ENCODE data around the gene BATF.

Gene BATF

DNA sequence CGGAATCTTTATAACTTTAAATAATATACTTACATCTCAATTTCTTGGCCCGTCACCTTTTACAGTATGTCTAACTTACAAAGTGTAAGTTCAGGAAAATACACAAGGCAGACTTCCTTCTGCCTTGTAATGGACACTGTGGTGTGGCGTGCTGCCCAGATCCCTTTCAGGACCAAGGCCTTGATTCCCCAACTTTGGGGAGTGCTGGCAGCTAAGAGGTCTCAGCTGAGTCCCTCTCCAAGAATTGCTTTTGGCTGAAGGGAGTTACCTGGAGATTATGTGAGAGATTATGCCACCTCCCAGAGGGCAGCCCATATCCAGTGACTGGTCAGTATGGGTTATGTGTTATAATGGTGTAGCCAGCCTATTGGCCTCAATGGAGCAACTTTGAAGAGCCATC is 21.2 kb upstream of the BATF start:
- DNase-seq (ENCODE audit: low read depth), result no peak

DNA sequence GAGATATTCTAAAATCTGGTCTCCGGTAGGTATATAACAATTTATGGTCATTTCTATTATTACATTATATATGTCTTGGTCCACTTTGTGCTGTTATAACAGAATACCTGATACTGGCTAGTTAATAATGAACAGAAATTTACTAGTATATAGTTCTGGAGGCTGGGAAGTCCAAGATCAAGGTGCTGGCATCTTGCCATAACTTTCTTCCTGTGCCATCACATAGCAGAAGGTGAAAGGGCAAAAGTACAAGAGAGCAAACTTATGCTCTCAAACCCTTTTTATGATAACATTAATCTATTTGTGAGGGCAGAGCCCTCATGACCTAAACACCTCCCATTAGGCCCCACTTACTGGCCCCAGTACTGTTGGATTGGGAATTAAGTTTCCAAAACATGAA is 17.9 kb upstream of the BATF start:
- DNase-seq (ENCODE audit: low read depth), result no peak

DNA sequence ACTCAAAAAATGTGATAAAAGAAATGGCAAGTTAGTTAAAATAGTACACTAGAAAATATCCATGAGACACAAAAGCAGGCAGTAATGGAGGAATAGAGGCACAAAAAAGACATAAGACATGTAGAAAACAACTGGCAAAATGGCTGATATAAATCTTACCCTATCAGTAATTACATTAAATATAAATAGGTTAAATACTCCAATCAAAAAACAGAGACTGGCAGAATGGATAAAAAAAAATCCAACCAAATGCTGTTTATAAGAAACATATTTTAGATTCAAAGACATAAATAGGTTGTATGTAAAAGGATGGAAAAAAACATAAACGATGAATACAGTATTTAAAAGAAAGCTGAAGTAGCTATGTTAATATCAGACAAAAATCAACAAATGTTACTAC is 15.3 kb upstream of the BATF start:
- DNase-seq (ENCODE audit: low read depth), result no peak

GRCh38 chr14:75510547-75510946 is 11.7 kb upstream of the BATF start:
- DNase-seq (ENCODE audit: low read depth), result no peak

DNA sequence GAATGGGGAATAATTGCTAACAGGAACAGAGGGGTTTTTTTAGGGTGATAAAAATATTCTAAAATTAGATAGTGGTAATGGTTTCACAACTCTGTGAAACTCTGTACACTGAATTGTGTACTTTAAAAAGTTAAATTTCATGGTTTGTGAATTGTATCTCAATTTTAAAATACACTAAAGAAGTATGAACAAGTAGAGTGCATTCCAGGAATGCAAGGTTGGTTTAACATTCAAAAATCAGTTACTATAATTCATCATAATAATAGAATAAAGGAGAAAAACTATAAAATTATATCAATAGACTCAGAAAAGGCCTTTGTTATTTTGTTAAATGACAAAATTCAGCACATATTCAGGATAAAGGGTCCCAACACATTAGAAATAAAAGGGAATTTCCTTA is 11.1 kb upstream of the BATF start:
- no peak for DNase-seq (ENCODE audit: low read depth)

GRCh38 chr14:75513911-75514672 is 8.2 kb upstream of the BATF start:
- no peak for DNase-seq (ENCODE audit: low read depth)

- DNase-seq (ENCODE audit: low read depth), result no peak
Observed at GRCh38 chr14:75514673-75515628, 7.3 kb upstream of the BATF start.

DNA sequence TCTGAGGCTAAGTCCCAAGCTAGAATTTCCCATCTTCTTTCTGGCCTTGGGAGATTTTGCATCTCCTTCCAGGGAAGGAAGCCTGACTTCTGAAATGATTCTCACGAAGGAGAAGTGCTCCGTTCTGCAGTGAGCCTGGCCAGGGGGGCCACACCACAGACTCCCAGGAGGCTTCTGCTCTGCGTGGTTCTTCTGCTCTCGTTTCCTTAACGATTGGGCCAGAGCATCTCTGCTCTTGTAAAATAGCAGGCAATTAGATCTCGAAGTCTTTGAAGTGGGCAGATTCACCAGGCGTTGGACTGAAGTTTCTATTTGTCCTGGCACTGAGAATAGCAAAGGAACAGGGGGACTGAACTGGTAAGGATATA is 6.7 kb upstream of the BATF start:
- no peak for DNase-seq (ENCODE audit: low read depth)

DNA sequence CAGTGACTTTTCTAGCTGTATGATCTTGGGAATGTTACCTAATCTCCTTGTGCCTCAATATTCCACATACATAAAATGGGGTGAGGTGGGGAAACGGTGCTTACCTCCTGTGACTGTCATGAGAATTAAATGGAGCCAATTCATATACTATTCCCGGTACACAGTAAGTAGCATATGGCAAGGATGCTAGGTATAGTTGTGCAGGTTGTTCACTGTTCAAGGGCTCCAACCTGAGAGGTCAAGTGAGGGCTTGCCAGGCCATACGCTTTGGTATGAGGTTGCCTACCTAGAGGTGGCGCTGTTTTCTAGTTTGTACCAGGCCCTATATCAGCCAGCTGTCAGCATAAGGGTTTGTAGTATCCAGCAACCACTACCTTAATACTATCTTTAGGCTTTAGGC is 3.6 kb upstream of the BATF start:
- DNase-seq (ENCODE audit: low read depth), result no peak

GRCh38 chr14:75519394-75519793 is 2.9 kb upstream of the BATF start:
- DNase-seq (ENCODE audit: low read depth), result no peak

DNA sequence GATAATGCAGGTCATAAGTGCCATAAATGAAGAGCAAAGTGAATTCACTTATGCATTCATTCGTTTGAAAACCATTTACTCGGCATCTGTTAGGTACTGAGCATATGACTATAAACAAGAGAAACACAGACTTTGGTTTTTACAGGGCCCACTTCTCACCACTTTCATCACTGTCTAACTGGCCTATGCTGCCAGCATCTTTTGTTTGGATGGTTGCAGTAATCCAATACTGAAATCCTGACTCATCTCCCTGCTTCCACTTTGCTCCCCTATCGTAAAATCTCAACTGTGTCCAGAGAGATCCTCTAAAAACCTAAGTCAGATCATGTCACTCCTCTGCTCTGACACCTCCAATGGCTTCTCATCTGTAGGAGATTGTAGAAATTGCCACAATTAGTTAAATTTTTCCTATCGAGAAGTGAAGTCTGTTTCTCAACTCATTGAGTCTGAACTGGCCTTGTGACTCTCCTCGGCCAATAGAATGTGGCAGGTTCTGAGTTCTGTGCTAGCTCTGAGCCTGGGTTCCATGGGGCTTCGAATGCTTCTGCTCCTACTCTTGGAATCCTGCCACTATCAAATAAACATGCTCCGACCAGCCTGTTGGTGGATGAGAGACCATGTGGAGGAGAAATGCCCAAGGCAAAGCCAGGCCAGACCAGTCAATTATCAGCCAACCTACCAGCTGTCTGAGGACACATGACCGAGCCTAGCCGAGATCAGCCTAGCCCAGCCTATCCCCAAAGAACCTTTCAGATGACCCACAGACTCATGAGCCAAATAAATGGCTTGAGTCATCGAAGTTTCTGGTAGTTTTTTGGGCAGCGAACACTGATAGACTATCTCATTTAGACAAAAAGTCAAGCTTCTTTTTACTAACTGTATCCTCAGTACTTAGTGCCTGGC is 2.2 kb upstream of the BATF start:
- DNase-seq (ENCODE audit: low read depth), result no peak

- DNase-seq (ENCODE audit: low read depth), result no peak
Observed at GRCh38 chr14:75520852-75521251, 1.4 kb upstream of the BATF start.

GRCh38 chr14:75521415-75522199 is 662 bp upstream of the BATF start:
- no peak for DNase-seq (ENCODE audit: low read depth)

- no peak for DNase-seq (ENCODE audit: low read depth)
Observed at GRCh38 chr14:75522983-75523318, 682 bp downstream of the BATF start.

GRCh38 chr14:75523771-75524171 is 1.5 kb downstream of the BATF start:
- no peak for DNase-seq (ENCODE audit: low read depth)

GRCh38 chr14:75525969-75526368 is 3.7 kb downstream of the BATF start:
- no peak for DNase-seq (ENCODE audit: low read depth)

DNA sequence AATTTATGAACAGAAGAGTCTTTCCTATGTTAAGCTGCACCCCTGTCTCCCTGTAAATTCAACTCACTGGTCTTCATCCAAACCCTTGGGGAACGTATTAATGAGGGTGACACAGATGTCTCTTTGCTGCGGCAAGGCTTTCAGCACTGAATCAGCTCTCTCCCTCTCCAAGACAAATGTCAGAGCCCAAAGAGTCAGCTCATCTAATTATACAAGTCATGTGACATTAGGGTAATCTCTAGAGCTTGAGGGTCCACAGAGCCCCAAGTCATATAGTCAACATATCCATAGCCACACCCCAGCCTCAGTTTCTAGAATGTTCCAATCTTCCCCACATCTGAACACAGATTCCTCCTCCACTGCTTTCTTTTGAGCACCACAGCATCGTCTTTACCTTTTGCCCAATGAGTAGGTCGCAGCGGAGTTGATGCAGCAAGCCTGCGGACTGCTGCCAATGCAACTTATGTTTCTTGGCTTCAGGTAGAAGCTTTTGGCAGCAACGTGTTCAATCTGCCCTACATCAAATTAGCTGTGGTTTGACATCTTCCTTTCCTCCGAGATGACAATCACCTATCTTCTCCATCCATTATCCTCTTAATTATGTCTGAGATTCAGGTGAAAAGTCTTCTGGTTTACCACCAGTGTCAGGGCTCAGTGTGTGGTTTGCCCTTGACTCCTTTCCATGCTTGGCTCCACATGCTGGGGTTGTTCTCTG is 5.3 kb downstream of the BATF start:
- no peak for DNase-seq (ENCODE audit: low read depth)

DNA sequence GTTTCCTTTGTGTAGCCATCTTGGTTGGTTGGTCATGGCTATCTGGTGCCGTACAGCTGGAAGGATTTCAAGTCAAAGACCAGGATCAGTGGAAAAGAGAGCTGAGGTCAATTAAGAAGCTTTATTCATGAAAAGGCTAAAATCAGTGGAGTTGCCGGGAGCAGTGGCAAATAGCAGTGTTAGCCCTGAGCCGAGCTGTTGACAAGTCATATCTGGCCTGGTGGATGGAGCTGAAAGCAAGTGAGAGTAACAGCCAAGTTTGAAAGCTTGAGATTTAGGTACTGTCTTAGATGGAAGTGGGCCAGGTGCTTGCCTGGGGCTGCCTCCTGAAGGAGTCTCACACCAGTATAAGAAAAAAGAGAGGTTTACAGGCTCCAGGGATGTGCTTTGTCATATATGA is 9.0 kb downstream of the BATF start:
- DNase-seq (ENCODE audit: low read depth), result no peak

DNA sequence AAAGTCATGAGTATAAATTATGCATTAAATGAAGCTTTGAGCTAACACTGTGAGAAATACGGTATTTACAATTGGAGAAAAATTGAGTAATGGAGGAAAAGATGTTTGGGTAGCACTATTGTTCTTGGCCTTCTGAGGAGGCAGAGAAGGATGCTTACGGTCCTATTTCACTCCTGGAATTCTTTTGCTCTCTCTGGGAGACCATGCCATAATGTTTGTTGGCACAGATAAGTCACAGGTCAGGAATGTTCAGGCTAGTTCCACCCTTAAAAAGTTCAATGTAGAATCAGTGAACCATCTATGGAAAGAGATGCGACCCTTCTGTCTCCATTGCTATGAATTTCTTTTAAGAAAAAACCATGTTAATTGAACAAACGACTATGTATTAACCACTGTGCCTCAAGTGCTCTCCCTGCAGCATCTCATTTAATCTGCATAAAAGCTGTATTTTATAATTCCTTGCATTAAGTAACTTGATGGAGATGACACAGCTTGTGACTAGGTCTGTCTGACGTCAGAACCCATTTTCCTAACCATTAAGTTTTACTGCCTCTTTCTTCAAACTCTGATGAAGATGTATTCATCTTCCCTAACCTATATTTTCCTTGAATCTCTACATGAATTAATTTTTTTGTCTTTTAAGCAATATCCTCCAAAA is 9.5 kb downstream of the BATF start:
- DNase-seq (ENCODE audit: low read depth), result no peak

- DNase-seq (ENCODE audit: low read depth), result no peak
Observed at GRCh38 chr14:75533791-75534555, 11.7 kb downstream of the BATF start.

Data from stimulated activated CD8-positive, alpha-beta memory T cell treated with anti-CD3 and anti-CD28 coated beads, Interleukin-15, amount 100 ng/mL, for 1 hour (primary cell).